HG02571 (cell line): ENCODE measurements around the gene CC2D1B.

Source experiments
- ATAC-seq: cut with Tn5 transposase; IDR thresholded peaks from one replicate; pipeline ENCODE4 v1.9.1; 2021; ENCODE audit warnings: mild to moderate bottlenecking, moderate library complexity; ENCODE audit not compliant: unreplicated experiment

Gene CC2D1B

GRCh38 chr1:52360595-52360968 lies 5.4 kb downstream of the CC2D1B start:
- ATAC-seq = no peak

- ATAC-seq = no peak
These were observed 6.1 kb downstream of the CC2D1B start for GRCh38 chr1:52359676-52360594.

GRCh38 chr1:52358851-52359497 lies 7.0 kb downstream of the CC2D1B start:
- no peak for ATAC-seq

GRCh38 chr1:52357397-52357796 lies 8.6 kb downstream of the CC2D1B start:
- ATAC-seq = no peak

GRCh38 chr1:52356818-52357355 lies 9.1 kb downstream of the CC2D1B start:
- ATAC-seq = no peak

GRCh38 chr1:52355847-52356505 lies 10.0 kb downstream of the CC2D1B start:
- ATAC-seq = no peak

- no peak for ATAC-seq
These were observed 10.6 kb downstream of the CC2D1B start for GRCh38 chr1:52355436-52355835.

GRCh38 chr1:52352690-52353089 lies 13.3 kb downstream of the CC2D1B start:
- ATAC-seq = no peak

- no peak for ATAC-seq
These were observed 17.2 kb downstream of the CC2D1B start for GRCh38 chr1:52348704-52349300.

- no peak for ATAC-seq
These were observed 19.4 kb downstream of the CC2D1B start for GRCh38 chr1:52346653-52347052.

- no peak for ATAC-seq
These were observed 20.8 kb downstream of the CC2D1B start for GRCh38 chr1:52345252-52345651.

GRCh38 chr1:52343979-52344378 lies 22.0 kb downstream of the CC2D1B start:
- ATAC-seq = no peak

GRCh38 chr1:52341655-52342260 lies 24.2 kb downstream of the CC2D1B start:
- ATAC-seq = no peak

GRCh38 chr1:52337439-52337838 lies 28.6 kb downstream of the CC2D1B start:
- no peak for ATAC-seq

GRCh38 chr1:52334906-52335528 lies 31.0 kb downstream of the CC2D1B start:
- no peak for ATAC-seq

GRCh38 chr1:52332411-52332810 lies 33.6 kb downstream of the CC2D1B start:
- no peak for ATAC-seq

- no peak for ATAC-seq
These were observed 37.4 kb downstream of the CC2D1B start for GRCh38 chr1:52328615-52329014.

GRCh38 chr1:52325786-52326185 lies 40.2 kb downstream of the CC2D1B start:
- ATAC-seq = no peak

- ATAC-seq = no peak
These were observed 42.3 kb downstream of the CC2D1B start for GRCh38 chr1:52323731-52324130.

- no peak for ATAC-seq
These were observed 44.9 kb downstream of the CC2D1B start for GRCh38 chr1:52321061-52321460.
